Upper lobe of right lung (tissue), 1 donor: ENCODE data around the gene WFDC11. TPM values are rescaled to one million over a fixed set of nuclear protein-coding genes. Genes with fewer than 3 reads are reported as not detected.
A peak's percentile ranks its signal among the peaks of the same experiment; 100 is the strongest.

Experiments used
- ATAC-seq: fragments of 200-7000 bp; cut with Tn5 transposase; one replicate; pipeline ENCODE4 v1.9.1; 2020; ENCODE audit warnings: mild to moderate bottlenecking, moderate library complexity
- DNase-seq: peaks from one replicate; pipeline ENCODE4 v3.0.0-alpha.2; 2020
- H3K27ac ChIP-seq: fragments of 200-600 bp; one replicate; pipeline ENCODE4 v1.8.0; 2022
- H3K27me3 ChIP-seq: fragments of 200-600 bp; one replicate; pipeline ENCODE4 v1.8.0; 2022; ENCODE audit warnings: mild to moderate bottlenecking
- H3K36me3 ChIP-seq: fragments of 200-600 bp; one replicate; pipeline ENCODE4 v1.8.0; 2022
- H3K4me1 ChIP-seq: fragments of 200-600 bp; one replicate; pipeline ENCODE4 v1.8.0; 2022
- H3K4me3 ChIP-seq: fragments of 200-600 bp; one replicate; pipeline ENCODE4 v1.8.0; 2022; ENCODE audit warnings: mild to moderate bottlenecking
- H3K9me3 ChIP-seq: fragments of 200-600 bp; one replicate; pipeline ENCODE4 v1.8.0; 2022
- CTCF ChIP-seq: fragments of 200-600 bp; IDR thresholded peaks from one replicate; pipeline ENCODE4 v1.8.0; 2022; ENCODE audit warnings: antibody characterized with exemption
- intact Hi-C: fragments of 100-400 bp; cut with DNase I; formaldehyde crosslinking; loops from one replicate; pipeline ENCODE4 v1.11.0; 2022
- total RNA-seq: library from RNA; stranded (reverse); fragmentation: NEBNext Ultra II Directional; extraction: Animal tissue kit (Norgen Biotek cat#: 25700); gene quantifications from one replicate; pipeline ENCODE4 v1.2.1, GENCODE V29; 2021
- donor health status: DM: no; HTN: yes; CAD: no; lungs with severe emphysema.

The WFDC11 gene
- total RNA-seq, 1 donor from 2014 or later = not detected

GRCh38 chr20:45629496-45630100 is 40.4 kb downstream of the WFDC11 start, which contains the start of gene WFDC10A:
TSS of gene WFDC10A (plus strand) at chr20:45629739. CDS start at chr20:45629814, 75 bp downstream.
- intact Hi-C loops = no loop called here
- Histone ChIP-seq H3K4me3 (no peak within 1 kb of the TSS), H3K4me1 (no peaks in the 10 kb centered on the region), H3K9me3 (no peaks in the 10 kb centered on the region), H3K27me3 (no peaks in the 10 kb centered on the region), H3K27ac (no peak within 1 kb of the TSS), H3K36me3 (no peaks in the 10 kb centered on the region)
- DNase-seq (no peak), ATAC-seq (peak; percentile 98)
- peak; percentile 69 for TF ChIP-seq CTCF

- Histone ChIP-seq H3K36me3 (no peaks in the 10 kb centered on the region), H3K27me3 (no peaks in the 10 kb centered on the region), H3K9me3 (no peaks in the 10 kb centered on the region), H3K27ac (no peak overlapping the region), H3K4me3 (no peak overlapping the region), H3K4me1 (no peaks in the 10 kb centered on the region)
- TF ChIP-seq CTCF = no peak
- intact Hi-C loops = no loop called here
- ATAC-seq (no peak), DNase-seq (no peak)
These were observed 43.5 kb downstream of the WFDC11 start for GRCh38 chr20:45626540-45626939.

- intact Hi-C loops = no loop called here
- no peaks in the 10 kb centered on the region for H3K27me3 ChIP-seq
- H3K4me3 ChIP-seq = no peak overlapping the region
- no peak for DNase-seq
- no peak for TF ChIP-seq CTCF
- no peaks in the 10 kb centered on the region for H3K4me1 ChIP-seq
- no peak overlapping the region for H3K27ac ChIP-seq
- no peaks in the 10 kb centered on the region for H3K36me3 ChIP-seq
- no peaks in the 10 kb centered on the region for H3K9me3 ChIP-seq
- no peak for ATAC-seq
These were observed 48.4 kb downstream of the WFDC11 start for GRCh38 chr20:45621593-45621992.

- ATAC-seq = no peak
- intact Hi-C loops = no loop called here
- TF ChIP-seq CTCF = no peak
These were observed 52.4 kb downstream of the WFDC11 start for GRCh38 chr20:45617591-45617990.

GRCh38 chr20:45612314-45612713 is 57.7 kb downstream of the WFDC11 start:
- no peak overlapping the region for H3K27ac ChIP-seq
- no peaks in the 10 kb centered on the region for H3K9me3 ChIP-seq
- no peak overlapping the region for H3K4me3 ChIP-seq
- no peaks in the 10 kb centered on the region for H3K36me3 ChIP-seq
- TF ChIP-seq CTCF = no peak
- ATAC-seq (no peak), DNase-seq (no peak)
- no peaks in the 10 kb centered on the region for H3K4me1 ChIP-seq
- no peaks in the 10 kb centered on the region for H3K27me3 ChIP-seq
- intact Hi-C loops = no loop called here

More at GRCh38 chr20:45617591-45617990, 52.4 kb downstream of the WFDC11 start:
- no peaks in the 10 kb centered on the region for H3K27me3 ChIP-seq
- H3K36me3 ChIP-seq = no peaks in the 10 kb centered on the region
- no peak for DNase-seq
- no peak overlapping the region for H3K27ac ChIP-seq
- H3K4me1 ChIP-seq = no peaks in the 10 kb centered on the region
- H3K4me3 ChIP-seq = no peak overlapping the region
- H3K9me3 ChIP-seq = no peaks in the 10 kb centered on the region

GRCh38 chr20:45611054-45611453 is 59.0 kb downstream of the WFDC11 start:
- TF ChIP-seq CTCF = no peak
- intact Hi-C loops = no loop called here
- DNase-seq (no peak), ATAC-seq (peak; percentile 91)
- H3K36me3 ChIP-seq = no peaks in the 10 kb centered on the region
- no peaks in the 10 kb centered on the region for H3K4me1 ChIP-seq
- H3K27me3 ChIP-seq = no peaks in the 10 kb centered on the region
- H3K4me3 ChIP-seq = no peak overlapping the region
- H3K27ac ChIP-seq = no peak overlapping the region
- H3K9me3 ChIP-seq = no peaks in the 10 kb centered on the region
